Right kidney (tissue), 1 donor: ENCODE results near the gene KANK2.
"Not testable (repeated sequence)": the region's sequence is repeated elsewhere in the genome, so short reads cannot be mapped to it uniquely, and the experiment has no call there.

ENCODE experiments used
- DNase-seq: peaks from one replicate; pipeline ENCODE4 v3.0.0-alpha.2; 2016

Gene KANK2

DNA sequence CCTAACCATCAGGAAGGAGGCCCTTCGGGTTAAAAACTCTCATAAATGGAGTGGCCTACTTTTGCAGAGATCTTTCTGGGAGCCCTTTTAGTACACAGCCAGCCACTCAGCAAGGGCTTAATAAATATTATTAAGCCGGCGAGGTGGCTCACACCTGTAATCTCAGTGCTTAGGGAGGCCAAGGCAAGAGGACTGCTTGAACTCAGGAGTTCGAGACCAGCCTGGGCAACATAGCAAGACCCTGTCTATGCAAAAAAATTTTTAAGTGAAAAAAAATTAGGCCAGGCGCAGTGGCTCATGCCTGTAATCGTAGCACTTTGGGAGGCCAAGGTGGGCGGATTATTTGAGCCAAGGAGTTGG lies 810 bp upstream of the KANK2 start:
- no peak for DNase-seq

DNA sequence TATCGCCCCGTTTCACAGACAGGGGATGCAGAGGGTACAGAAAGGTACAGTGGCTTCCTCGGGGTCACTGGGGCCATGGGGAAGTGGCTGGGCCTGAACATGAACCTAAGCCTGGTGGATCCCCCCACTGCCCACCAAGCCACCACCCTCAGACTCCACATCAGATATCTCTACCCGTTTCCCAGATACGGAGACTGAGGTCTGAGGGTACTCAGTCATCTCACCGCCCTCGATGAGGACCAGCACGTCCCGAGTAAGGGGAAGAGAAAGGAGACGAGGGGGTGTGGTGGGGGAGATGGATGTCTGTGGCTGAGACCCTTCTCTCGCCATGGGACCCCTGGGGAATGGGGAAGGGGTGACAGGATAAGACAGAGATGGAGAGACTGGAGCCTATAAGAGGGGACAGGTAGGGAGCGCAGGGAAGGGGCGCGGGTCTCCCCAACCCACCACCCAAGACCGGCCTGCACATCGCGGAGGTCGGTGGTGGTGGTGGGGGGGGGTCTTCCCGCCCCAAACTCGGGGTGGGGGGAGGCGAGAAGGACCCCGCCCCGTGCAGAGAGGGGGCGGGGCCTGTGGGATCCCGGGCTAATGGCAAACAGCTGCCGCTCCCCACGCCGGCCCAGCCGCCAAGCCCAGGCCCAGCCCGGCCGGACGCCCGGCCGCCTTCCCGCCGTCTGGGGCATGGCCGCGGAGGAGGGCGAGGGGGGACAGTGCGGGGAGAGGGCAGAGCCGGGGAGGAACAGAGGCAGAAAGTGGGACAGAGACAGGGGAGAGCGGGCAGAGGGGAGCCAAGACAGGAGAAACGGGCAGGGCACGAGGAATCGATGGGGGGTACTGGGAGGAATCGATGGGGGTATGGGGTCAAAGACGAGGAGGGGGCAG lies 698 bp downstream of the KANK2 start:
- DNase-seq = peak; percentile 36

DNA sequence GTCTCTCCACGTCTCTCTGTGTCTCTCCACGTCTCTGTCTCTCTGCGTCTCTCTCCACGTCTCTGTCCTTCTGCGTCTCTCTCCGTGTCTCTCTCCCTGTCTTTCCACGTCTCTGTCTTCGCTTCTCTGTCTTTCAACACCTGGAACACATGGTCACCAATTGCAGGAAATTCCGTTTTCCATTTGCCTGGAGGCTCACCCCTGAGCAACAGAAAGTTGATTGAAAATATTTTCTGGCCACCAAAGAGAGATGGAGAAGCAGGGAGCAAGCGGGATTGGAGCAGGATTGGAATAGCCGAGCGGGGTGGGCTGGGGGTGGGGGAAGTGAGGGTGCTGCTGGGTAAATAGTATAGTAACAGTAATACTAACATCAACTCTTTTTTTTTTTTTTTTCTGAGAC lies 1.7 kb downstream of the KANK2 start:
- DNase-seq = no peak

DNA sequence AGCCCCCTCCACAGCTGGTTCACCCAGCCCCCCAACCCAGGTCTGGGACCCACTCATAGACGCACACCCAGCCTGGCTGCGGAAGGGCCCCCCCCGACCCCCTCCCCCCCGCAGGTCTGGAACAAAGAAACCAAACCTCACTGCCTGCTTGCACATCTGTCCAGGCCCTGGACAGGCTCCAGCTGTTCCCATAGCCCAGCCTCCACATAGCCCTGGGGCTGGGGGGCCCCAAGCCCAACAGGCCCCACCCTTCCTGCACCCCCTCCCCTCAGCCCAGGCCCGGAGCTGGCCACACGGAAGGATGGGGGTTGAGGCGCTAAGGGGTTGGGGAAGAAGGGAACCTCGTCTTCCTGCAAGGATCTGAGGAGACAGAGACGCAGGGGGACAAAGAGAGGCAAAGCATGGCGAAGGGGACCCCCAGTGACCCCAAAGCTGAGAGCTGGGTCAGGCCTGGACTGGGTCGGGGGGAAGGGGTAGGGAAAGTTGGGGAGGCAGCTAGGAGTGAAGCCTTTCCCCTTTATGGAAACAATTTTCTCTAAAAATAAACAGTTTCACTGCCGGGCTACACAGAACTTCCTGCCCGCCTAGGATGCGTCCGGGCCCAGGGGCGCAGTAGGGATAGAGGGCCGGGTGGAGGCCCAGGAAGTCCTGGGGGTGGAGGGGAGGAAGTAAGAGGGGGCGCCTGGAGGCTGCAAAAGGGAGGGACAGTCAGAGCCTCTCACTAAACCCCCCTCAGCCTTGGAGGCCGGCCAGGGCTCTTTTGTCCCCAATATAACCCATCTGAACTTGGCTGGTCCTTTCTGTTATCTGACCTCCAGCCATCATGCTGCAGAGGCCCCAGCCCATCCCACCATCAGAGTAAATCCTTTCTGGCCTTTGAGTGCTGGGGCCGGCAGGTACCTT lies 2.4 kb downstream of the KANK2 start:
- peak; percentile 52 for DNase-seq

DNA sequence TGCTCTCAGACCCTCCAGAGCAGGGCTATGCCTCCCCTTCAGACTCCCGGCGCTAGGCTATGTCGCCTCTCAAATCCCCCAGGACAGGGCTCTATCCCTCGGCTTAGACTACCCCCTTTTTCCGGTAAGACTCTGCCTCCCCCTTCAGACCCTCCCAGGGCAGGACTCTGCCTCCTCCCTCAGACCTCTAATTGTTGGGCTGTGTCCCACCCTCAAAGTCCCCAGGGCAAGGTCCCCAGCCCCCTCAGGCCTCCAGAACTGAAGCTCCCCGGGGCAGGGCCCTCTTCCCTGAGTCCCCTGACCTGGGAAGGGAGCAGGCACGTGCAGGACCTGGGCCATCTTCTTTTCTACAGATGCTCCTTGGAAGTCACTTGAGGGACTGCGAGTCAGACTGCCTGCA lies 3.2 kb downstream of the KANK2 start:
- DNase-seq = no peak

DNA sequence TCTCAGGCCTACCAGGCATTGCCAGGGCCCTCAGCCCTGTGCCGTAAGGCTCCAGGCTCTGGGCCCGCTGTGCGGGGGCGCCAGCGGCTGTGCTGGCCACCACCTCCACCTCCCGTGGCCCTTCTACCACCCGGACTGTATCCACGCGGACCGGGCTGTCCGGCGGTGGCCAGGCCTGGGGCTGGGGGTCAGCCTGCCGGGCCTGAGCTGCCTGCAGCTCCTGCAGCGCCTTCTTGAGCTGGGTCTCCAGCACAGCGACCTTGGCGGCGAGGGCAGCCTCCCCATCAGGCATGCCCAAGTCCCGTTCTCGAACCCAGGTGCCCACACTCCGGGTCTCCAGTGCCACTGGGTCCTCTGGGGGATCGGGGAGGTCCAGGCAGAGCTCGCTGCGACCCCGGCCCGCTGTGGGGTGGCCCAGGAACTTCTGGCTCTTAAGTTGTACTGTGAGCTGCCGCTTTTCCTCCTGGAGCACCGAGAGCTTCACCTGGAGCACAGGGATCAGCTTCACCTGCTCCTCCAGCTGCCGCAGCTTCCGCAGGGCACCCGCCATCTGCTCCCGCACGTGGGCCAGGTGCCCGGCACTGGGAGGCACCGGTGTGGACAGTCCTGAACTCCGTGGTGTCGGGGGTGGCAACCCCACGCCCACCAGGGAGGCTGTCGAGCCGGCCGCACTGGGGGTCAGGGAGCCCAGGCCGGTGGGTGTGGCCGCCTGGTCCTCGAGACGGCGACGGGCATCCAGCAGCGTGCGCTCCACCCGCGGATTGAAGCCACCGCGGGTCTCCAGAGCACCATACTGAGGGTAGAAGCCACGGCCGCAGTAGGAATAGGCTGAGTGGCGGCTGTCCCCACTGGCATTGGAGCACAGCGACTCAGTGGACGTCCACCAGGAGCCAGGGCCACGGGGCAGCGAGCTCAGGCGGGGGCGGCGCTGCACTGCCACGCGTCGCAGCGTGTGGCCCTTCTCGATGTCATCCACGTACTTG lies 4.1 kb downstream of the KANK2 start:
- DNase-seq = no peak

DNA sequence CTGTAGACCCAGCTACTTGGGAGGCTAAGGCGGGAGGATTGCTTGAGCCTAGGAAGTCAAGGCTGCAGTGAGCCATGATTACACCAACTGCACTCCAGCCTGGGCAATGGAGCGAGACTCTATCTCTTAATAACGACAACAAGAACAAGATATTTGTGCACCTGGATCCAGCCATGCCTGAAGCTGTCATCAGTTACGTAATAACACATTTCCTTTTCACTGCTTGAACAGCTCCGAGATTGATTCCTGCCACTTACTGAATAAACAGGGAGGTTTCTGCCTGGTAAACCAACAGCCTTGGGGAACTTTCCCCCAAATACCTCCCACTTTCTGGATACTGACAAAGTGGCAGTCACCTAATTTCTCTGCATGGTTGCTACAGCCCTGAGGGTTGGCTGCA lies 5.4 kb downstream of the KANK2 start:
- DNase-seq = no peak

DNA sequence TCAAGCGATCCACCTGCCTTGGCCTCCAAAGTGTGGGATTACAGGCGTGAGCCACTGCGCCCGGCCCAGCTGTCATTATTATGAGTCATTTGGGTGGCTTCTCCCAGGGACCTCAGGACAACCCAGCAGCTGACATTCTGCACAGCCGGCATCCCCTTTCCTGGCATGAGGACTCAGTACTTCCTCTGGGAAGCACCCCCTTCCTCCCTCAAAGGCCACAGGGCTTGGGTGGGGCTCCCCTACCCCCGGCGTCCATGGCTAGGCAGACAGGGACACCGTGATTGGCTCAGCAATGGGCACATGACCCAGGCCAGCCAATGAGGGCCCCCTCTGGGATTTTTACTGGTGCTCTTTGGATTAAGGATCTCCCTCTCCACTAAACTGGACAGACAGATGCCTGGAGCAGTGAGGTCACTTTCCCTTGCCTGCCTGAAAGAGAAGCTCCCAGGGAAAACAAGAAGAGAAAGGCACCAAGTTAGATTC lies 6.0 kb downstream of the KANK2 start:
- DNase-seq = no peak

DNA sequence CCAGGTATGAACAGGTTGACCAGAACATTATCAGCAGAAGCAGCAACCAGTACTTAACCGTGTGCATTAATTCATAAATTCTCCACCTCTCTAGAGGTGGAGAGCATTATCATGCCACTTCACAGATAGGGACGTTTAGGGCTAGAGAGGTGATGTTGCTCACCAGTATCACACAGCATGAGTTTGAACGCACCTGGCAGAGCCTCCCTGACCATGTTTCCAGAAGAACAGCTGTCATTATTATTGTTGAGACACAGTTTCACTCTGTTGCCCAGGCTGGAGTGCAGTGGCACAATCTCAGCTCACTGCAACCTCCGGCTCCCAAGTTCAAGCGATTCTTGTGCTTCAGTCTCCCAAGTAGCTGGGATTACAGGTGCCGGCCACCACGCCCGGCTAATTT lies 6.8 kb downstream of the KANK2 start:
- no peak for DNase-seq

DNA sequence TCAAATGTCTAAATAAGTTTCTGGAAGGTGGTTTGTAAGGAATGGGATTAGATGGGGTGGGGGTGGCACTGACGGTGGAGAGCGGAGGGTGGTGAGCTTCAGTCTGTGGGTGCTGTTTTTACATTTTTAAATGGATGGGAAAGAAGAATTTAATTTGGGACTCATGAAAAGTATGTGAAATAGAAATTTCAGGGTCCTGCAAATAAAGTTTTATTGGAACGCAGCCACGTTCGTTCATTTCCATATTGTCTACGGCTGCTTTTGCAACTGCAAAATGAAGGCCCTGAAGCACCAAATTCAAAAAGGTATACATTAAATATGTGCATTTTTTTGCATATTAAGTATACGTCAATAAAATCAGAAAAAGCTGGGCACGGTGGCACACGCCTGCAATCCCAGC lies 9.9 kb downstream of the KANK2 start:
- DNase-seq = no peak

DNA sequence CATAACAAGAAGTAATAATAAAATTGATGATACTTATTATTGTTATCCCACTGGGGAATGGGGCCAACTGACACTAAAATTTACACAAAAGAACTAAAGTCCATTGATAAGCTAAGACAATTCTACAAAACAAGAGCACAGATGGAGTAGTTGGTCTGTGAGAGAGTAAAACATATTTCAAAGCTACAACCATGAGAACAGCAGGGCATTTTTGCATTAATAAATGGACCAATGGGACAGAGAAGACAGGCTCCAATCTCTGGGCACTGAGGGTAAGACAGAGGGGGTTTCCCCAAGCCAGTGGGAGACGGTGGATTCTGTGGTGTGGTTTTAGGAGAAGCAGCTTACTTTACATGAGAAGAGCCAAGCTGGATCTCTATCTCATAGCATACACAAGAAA lies 14.4 kb downstream of the KANK2 start:
- no peak for DNase-seq

DNA sequence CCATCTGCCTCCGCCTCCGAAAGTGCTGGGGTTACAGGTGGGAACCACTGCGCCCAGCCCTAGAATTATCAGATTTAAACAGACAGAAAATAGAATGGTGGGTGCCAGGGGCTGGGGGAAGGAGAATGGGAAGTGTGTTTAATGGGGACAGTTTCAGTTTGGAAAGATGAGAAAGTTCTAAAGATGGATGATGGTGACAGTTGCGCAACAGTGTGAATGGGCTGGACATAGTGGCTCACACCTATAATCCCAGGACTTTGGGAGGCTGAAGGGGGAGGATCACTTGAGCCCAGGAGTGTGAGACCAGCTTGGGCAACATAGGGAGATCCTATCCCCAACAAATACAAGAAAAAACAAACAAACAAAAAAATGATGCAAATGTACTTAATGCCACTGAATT lies 15.9 kb downstream of the KANK2 start:
- no peak for DNase-seq

DNA sequence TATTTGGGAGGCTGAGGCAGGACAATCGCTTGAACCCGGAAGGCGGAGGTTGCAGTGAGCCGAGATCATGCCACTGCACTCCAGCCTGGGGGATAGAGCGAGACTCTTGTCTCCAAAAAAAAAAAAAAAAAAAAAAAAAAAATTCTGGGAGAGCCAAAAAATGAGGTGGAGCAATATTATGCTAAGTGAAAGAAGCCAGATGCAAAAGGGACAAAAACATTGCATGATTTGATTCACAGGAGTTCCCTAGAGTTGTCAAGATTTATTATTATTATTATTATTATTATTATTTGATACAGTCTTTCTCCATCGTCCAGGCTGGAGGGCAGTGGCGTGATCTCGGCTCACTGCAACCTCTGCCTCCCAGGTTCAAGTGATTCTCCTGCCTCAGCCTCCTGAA lies 16.4 kb downstream of the KANK2 start:
- DNase-seq = not testable (repeated sequence)

DNA sequence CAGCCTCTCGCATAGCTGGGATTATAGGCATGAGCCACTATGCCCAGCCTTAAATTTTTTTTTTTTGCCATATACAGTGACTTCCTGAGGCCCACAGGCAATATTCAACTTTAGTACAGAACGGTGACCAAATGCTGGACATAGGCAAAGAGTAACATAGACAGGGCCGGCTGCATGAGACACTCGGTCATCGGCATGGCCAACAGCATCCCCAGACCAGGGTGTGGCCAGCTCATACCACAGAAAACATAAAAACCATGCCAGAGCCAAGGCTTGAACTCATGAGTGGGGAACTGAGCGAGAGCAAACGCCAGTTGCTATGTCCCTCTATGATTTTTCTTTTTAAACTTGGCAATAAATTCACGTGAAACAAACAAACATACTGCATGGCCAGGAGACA lies 17.0 kb downstream of the KANK2 start:
- no peak for DNase-seq

DNA sequence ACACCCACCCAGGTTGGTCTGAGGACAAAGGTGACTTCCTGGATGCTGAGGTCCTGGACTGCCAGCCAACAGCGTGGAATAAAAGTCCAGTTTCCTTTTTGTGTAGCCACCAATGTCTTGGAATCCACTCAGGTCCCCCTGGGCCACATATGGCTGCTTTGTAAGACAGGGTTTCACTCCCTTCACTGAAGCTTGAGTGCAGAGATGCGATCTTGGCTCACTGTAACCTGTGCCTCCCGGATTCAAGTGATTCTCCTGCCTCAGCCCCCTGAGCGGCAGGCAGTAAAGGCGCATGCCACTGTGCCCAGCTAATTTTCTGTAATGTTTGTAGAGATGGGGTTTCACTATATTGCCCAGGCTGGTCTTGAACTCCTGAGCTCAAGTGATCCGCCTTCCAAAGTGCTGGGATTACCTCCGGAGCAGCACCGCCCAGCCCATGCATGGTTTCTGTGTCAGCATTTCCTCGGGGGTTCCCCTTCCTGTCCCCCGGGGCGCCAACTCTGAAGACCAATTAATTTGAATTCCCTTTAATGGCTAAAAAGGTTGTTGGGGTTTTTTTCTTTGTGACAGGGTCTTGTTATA lies 17.5 kb downstream of the KANK2 start:
- no peak for DNase-seq

DNA sequence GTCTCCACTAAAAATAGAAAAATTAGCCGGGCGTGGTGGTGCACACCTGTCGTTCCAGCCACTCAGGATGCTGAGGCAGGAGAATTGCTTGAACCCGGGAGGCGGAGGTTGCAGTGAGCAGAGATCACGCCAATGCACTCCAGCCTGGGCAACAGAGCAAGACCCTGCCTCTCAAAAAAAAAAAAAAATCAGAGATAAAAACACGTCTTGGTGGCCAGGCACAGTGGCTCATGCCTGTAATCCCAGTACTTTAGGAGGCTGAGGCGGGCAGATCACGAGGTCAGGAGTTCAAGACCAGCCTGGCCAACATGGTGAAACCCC lies 18.2 kb downstream of the KANK2 start:
- DNase-seq = not testable (repeated sequence)

DNA sequence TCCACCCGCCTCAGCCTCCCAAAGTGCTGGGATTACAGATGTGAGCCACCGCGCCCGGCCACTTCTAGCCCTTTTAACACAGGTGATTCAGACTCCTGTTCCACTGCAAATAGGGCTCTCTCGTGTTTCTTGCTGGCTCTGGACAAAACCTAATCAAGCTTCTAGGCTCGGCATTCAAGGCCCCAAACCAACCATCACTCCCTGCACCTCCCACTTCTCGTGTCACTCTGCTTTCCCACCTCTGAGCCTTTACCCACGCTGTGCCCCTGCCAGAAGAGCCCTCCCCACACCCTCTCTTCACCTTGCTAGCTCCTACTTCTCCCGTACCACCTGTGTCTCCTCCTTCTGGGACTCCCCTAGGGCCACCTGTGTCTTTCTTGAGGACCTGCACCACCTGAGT lies 19.8 kb downstream of the KANK2 start:
- DNase-seq = no peak

DNA sequence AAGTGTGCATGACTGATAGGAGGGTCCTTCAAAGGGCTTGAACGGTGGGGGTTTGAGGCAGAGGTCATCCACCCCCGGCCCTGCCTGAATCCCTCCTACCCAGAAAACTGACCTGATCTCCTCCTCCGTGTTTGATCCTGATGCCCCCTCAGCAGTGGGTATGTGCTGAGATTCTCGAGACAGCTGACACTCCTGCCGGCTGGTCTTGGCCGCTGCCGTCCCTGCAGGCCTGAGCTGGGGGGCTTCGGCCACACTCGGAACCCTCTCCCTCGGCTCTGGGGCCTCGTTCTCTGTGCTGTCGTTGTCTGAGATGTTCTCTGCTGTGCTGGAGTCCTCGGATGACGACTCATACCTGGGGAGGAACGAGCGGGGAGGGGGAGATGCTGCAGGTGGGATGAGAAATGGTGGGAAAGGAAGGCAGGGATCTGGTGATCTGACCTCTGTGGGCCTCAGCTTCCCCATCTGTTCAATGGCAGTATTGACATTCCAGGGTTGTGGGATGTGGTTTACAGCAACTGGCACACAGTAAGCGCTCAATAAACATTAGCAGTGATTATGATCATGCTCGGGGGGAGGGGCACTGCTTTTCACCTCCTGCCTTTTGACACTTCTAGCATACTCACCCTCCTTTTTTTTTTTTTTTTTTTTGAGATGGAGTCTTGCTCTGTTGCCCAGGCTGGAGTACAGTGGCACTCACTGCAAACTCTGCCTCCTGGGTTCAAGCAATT lies 20.7 kb downstream of the KANK2 start:
- no peak for DNase-seq

DNA sequence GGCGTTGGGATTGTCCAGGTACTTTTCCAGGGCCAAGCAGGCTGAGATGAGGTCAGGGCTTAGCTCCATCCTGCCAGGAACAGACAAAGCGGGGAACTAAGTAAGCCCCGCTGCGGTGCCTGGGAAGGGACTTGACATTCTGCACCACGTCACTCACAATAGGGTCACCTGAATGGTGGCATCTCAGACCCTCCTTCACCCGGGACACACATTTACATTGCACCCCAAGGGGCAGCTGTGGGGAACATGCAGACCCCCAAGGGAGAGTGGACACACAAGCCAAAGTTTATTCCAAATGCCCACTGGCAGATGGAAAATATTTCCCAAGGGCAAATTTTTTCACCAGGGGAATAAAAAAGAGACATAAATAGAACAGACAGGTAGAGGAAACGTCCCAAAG lies 21.4 kb downstream of the KANK2 start:
- no peak for DNase-seq

DNA sequence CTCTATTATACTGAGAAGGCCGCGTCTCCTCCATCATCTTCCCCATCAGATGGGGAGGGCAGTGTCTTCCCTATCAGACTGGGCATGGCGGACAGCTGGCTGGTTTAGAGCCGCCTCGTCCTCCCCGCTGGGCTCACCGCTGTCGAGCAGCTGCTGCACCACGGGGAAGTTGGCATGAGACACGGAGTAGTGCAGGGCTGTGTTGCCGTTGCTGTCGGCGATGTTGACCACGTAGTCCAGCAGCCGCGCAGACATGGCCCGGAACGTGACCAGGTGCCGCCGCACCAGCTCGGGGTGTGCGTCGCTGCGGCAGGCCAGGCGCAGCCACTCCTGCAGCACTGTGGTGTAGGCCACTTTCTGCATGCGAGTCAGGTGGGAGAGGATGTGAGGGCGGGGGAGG lies 23.0 kb downstream of the KANK2 start:
- DNase-seq = no peak

DNA sequence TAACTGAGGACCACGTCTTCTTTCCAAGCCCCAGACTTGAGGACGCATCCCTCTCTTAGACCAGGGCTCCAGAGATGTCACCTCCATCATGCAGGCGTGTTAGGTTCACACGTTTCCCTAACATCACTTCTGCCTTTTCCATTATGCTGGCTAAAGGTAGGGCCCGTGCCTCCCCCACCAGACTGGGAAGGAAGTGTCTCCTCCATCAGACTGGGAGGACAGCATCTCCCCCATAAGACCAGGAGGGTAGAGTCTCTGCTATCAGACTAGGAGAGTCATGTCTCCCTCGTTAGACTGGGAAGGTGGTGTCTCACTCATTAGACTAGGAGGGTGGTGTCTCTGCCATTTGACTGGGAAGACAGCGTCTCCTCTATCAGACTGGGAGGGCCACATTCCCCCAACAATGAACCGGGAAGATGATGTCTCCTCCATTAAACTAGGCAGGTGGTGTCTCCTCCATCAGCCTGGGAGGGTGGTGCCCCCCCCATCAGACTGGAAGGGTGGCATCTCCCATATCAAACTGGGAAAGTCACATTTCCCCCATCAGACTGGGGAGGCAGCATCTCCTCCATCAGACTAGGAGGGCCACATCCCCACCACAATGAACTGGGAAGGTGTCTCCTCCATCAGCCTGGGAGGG lies 23.7 kb downstream of the KANK2 start:
- no peak for DNase-seq
